Measurements from ENCODE around the gene ST6GAL1. TPM values are rescaled to one million over a fixed set of nuclear protein-coding genes. Genes with fewer than 3 reads are reported as not detected.

Gene ST6GAL1
- total RNA-seq, 1 donor from 2014 or later: 36.6 TPM

- Mint-ChIP-seq H3K27ac (ENCODE audit: unreplicated experiment) (peak overlapping the region; percentile 55), H3K9me3 (ENCODE audit: low read depth) (peaks cover 5% of the 10 kb centered on the region), H3K36me3 (ENCODE audit: low read depth) (peaks cover 17% of the 10 kb centered on the region), H3K4me1 (ENCODE audit: low read depth) (peaks cover 49% of the 10 kb centered on the region), H3K4me3 (ENCODE audit: unreplicated experiment) (no peak overlapping the region), H3K27me3 (ENCODE audit: low read depth) (no peaks in the 10 kb centered on the region)
- no peak for TF ChIP-seq CTCF (IDR thresholded peaks at IDR 0.05)
- DNase-seq (ENCODE audit: low spot score): no peak
These were observed 132.3 kb downstream of the ST6GAL1 start for GRCh38 chr3:187062526-187063177.

DNA sequence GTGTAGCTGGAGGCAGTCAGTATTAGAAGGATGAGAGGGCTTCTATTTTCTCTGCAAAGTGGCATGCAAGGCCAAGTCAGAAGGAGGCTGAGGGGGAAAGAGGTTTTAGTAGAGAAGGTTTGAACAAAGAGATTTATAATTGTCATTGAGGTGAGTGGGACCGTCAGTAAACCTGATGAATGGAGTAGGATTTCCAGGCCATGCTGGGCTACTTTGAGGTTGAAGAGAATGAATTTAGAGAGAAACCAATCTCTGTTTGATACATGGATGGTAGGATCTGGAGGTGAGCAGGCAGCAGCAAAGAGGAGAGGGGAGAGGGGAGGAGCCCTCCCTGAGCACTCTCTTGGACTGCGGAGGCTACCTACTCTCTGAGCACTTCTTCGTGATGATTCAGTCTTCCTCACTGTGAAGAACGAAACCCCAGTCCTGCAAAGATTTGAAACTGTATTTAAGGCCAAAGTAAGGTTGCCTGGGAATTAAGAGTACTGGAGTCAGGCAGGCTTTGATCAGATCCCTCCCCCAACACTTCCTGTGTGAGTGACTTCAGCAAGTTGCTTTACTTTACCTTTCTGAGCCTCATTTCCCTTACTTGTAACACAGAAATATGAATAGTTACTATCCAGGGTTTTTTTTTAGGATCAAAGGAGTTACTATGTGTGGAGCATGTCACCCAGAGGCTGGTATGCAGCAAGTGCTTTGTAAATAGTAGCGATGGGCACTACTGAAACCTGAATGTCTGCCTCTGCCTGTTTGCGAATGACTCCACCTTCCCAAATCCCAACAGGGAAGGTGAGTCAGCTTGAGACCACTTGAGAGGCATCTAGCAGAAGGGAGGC lies 133.2 kb downstream of the ST6GAL1 start:
- H3K4me3 Mint-ChIP-seq (ENCODE audit: unreplicated experiment): no peak overlapping the region
- H3K9me3 Mint-ChIP-seq (ENCODE audit: low read depth): no peaks in the 10 kb centered on the region
- H3K27me3 Mint-ChIP-seq (ENCODE audit: low read depth): no peaks in the 10 kb centered on the region
- peaks cover 12% of the 10 kb centered on the region for H3K36me3 Mint-ChIP-seq (ENCODE audit: low read depth)
- DNase-seq (ENCODE audit: low spot score): no peak
- H3K4me1 Mint-ChIP-seq (ENCODE audit: low read depth): peaks cover 49% of the 10 kb centered on the region
- H3K27ac Mint-ChIP-seq (ENCODE audit: unreplicated experiment): peak overlapping the region; percentile 72
- no peak for TF ChIP-seq CTCF (IDR thresholded peaks at IDR 0.05)

GRCh38 chr3:187064210-187065115 lies 134.1 kb downstream of the ST6GAL1 start:
- peaks cover 14% of the 10 kb centered on the region for H3K36me3 Mint-ChIP-seq (ENCODE audit: low read depth)
- peaks cover 53% of the 10 kb centered on the region for H3K4me1 Mint-ChIP-seq (ENCODE audit: low read depth)
- no peak for DNase-seq (ENCODE audit: low spot score)

GRCh38 chr3:187066228-187066995 lies 136.1 kb downstream of the ST6GAL1 start:
- DNase-seq (ENCODE audit: low spot score): no peak
- H3K4me3 Mint-ChIP-seq (ENCODE audit: unreplicated experiment): no peak overlapping the region
- H3K4me1 Mint-ChIP-seq (ENCODE audit: low read depth): peaks cover 49% of the 10 kb centered on the region
- peak; percentile 49 for TF ChIP-seq CTCF (IDR thresholded peaks at IDR 0.05)
- peaks cover 15% of the 10 kb centered on the region for H3K36me3 Mint-ChIP-seq (ENCODE audit: low read depth)
- H3K27ac Mint-ChIP-seq (ENCODE audit: unreplicated experiment): peak overlapping the region; percentile 39
- H3K9me3 Mint-ChIP-seq (ENCODE audit: low read depth): peaks cover 10% of the 10 kb centered on the region
- no peaks in the 10 kb centered on the region for H3K27me3 Mint-ChIP-seq (ENCODE audit: low read depth)

More at GRCh38 chr3:187064210-187065115, 134.1 kb downstream of the ST6GAL1 start:
- Mint-ChIP-seq H3K27ac (ENCODE audit: unreplicated experiment) (peak overlapping the region; percentile 57), H3K4me3 (ENCODE audit: unreplicated experiment) (no peak overlapping the region), H3K27me3 (ENCODE audit: low read depth) (no peaks in the 10 kb centered on the region), H3K9me3 (ENCODE audit: low read depth) (peaks cover 2% of the 10 kb centered on the region)
- TF ChIP-seq CTCF (IDR thresholded peaks at IDR 0.05): no peak
